NK-92 (cell line): ENCODE measurements around the gene GARIN5B.
"Not testable (repeated sequence)": the region's sequence is repeated elsewhere in the genome, so short reads cannot be mapped to it uniquely, and the experiment has no call there.

Experiments
- DNase-seq: peaks from one replicate; lab custom pipeline; 2025; ENCODE audit not compliant: unreplicated experiment; lab: John Stamatoyannopoulos, UW

The GARIN5B gene

DNA sequence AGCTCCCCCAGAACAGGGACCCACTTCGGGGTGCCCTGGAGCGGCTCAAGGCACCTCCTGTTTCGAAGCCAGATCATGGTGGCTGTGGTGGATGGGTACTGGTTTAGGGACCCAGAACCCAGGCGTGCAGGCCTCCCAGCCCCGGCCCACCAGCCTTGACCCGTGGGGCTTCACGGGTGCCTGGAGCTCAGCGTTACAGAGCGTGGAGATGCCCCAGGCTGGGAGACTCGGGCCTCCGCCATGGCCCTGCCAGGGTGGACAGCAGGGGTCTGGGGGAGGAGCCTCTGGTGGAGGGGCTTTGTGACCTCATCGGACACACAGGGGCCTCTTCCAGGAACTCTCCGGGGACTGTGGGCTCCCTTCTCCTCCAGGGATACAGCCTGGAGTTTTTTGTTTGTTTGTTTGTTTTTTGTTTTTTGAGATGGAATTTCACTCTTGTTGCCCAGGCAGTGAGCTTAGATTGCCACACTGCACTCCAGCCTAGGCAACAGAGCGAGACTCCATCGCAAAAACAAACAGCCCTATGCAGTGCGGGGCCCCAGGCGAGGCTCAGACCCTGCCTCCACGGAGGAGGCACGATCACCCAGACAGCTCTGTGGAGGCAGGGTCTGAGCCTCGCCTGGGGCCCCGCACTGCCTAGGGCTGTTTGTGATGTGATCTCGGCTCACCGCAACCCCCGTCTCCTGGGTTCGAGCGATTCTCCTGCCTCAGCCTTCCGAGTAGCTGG is at the start of gene GARIN5B:
Gene GARIN5B, minus strand, starts transcription at position 271 of the 727 bp plus-strand sequence. Its CDS starts 194 bp downstream, at position 77.
- no peak for DNase-seq

- no peak for DNase-seq
Measured at GRCh38 chr19:55410168-55410567, 47.1 kb upstream of the GARIN5B start.

DNA sequence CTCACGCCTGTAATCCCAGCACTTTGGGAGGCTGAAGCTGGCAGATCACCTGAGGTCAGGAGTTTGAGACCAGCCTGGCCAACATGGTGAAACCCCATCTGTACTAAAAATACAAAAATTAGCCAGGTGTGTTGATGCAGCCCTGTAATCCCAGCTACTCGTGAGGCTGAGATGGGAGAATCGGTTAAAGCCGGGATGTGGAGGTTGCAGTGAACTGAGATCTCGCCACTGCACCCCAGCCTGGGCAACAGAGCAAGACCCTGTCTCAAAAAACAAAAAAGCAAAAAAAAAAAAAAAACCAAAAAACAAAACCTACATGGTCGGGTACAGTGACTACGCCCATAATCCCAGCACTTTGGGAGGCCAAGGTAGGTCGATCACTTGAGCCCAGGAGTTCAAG is 46.1 kb upstream of the GARIN5B start:
- DNase-seq: not testable (repeated sequence)

- no peak for DNase-seq
Measured at GRCh38 chr19:55408533-55408872, 45.4 kb upstream of the GARIN5B start.

DNA sequence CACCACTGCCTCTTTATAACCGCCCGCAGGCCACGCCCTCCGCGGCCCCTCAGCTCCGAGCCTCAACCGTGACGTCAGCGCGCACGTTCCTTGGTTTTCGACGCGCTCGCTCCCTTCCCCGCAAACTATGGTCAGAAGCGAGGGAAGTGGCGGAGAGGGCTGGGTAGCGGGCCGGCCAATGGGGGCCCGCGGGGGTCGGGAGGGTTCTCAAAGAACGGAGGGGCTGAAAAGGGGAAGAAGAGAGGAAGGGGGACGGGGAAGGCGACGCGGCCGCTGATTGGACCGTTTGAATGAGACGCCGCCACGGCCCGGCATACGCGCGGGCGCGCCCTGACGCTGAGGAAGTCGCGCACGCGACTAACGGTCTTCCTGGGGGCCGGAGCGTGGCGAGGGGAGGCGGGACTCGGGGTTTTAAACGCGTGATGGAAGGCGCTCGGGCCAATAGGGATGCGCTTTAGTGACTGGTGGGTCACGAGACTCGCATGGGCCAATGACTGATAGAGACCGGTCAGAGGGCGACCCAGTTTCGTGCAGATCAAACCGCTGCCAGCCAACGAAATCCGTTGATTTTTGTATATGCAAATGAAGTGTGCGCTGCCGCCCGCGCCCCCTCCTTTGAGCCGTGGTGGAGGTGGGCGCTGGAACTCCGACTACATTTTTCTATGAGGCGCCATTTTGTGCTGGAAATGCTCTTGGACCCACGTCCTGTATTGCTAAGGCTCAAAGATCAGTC is 44.9 kb upstream of the GARIN5B start:
- peak; percentile 91 for DNase-seq

- not testable (repeated sequence) for DNase-seq
Measured at GRCh38 chr19:55407550-55407799, 44.4 kb upstream of the GARIN5B start, which contains the start of gene UBE2S. UBE2S (minus strand) TSS chr19:55407788; CDS start chr19:55407589, 199 bp downstream.

DNA sequence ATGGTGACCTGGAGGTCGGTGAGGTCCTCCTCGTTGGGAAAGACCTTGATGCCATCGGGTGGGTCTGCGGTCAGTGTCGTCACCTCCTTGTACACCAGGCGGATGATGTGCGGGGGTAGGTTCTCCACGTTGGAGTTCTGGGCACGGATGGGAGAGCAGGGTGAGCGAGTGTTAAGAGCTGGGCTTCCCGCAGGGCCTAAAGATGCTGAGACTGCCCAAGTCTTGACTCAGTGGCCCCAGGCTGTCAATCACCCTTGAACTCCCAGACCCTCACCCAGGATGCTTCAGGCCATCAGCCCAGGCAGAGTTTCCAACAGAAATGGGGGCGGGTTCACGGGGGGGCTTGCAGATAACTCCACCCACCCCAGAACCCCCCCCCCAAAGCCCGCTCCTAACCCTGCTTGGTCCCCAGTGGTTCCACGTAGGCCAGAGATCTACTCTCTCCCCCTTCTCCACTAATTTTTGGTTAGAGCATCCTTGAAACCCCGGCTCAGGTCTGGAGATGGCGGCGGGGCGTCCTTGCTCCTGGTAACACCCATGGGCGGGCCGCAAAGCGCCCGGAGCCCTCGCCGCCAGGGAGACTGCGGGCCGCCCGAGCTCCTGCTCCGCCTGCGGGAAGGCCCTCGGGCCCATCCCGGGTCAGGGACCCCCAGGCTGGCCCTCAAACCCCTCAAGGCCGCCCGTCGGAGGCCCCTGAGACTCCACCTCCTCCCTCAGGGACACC is 43.9 kb upstream of the GARIN5B start:
- DNase-seq: no peak

GRCh38 chr19:55406091-55406825 is 43.2 kb upstream of the GARIN5B start:
- DNase-seq: no peak

DNA sequence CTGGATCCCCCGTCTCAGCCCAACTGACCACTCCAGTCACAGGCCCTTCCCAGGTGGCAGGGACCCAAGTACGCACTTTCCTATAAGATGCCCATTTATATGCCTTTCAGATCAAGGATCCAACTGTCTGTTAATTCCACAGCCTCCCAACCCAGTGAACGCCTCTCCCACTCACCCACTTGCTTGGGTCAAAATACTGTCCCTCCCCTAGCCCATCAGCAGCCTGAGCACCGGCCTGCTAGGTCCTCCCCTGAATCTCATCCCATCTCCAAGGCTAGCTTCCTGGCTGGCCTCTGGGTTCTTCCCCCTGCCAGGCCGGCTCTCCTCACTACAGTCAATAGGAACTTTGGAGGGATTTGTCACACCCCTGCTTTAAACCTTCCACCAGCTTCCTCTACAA is 42.6 kb upstream of the GARIN5B start:
- DNase-seq: no peak

DNA sequence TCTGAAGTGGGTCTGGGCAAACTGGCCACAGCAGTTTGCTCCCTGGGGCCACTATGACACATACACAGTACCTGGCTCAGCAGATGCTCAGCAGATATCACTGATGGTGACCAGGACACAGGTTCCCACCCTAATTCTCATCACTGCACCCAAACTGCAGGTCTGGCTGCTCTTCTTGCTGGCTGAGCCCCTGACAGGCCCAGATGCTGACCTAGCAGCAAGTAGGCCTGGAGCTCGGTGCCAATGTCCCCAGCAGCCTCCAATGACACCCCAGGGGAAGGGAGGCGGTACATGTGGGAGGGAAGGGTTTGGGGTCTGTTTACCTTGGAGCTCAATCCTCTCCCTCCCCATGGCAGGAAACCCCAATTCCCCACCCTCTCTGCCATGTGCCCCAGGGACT is 39.4 kb upstream of the GARIN5B start:
- DNase-seq: no peak

GRCh38 chr19:55401390-55401789 is 38.3 kb upstream of the GARIN5B start:
- not testable (repeated sequence) for DNase-seq

DNA sequence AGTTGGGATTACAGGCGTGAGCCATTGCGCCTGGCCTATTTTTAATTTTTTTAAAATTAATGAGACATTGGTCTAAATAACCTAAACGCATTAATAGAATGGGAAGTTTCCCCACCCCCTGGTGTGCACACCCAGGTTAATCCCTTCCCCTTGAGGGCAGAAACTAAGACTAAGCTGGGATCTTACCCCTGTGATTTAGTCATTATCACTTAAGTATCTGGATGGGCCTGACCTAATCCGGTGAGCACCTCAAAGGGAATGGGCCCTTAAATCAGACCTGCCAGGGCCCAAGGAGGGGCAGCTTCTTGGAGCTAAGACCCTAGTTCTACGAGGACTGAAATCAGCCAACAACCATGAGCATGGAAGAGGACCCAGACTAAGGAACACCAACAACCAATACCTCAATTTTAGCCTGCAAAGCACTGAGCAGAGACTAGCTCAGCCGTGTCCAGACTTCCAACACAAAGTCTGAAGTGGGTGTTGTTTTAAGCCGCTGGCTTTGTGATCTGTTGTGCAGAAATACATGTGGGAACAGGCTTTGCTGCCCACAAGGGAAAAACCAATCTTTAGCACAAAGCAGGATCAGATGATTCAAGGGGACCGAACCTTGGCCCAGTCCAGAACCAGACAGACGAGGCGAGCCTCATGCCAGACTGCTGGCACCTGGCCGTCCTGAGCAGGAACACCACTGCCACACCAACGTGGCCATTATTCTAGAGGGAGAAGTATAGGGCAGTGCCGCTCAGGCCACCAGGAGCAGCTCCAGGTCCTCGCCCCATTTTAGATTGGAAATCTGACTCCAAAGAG is 37.4 kb upstream of the GARIN5B start:
- no peak for DNase-seq

DNA sequence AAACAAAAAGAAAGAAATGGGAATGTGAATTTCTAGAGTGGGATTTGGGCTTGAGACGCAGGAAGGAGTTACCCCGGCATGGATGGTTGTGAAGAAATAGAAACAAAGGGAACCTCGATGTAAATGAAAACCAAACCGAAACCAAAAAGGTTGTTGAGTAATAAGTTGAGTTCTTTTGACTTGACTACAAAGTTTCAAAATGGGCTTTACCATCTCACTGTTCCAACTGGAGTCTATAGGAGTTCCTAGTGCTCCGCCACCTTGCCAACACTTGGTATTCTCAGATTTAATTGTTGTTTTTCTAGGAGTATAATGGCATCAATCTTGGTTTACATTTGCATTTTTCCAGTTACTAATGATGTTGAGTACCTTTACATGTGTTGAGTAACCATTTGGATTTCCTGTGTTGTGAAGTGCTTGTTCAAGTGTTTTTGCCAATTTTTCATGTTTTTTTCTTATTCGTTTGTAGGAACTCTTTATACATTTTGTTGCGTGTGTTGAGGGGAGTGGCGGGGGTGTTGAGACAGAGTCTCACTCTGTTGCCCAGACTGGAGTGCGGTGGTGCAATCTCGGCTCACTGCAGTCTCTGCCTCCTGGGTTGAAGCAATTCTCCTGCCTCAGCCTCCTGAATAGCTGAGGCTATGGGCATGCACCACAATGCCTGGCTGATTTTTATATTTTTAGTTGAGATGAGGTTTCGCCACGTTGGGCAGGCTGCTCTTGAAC is 35.3 kb upstream of the GARIN5B start:
- DNase-seq: no peak

DNA sequence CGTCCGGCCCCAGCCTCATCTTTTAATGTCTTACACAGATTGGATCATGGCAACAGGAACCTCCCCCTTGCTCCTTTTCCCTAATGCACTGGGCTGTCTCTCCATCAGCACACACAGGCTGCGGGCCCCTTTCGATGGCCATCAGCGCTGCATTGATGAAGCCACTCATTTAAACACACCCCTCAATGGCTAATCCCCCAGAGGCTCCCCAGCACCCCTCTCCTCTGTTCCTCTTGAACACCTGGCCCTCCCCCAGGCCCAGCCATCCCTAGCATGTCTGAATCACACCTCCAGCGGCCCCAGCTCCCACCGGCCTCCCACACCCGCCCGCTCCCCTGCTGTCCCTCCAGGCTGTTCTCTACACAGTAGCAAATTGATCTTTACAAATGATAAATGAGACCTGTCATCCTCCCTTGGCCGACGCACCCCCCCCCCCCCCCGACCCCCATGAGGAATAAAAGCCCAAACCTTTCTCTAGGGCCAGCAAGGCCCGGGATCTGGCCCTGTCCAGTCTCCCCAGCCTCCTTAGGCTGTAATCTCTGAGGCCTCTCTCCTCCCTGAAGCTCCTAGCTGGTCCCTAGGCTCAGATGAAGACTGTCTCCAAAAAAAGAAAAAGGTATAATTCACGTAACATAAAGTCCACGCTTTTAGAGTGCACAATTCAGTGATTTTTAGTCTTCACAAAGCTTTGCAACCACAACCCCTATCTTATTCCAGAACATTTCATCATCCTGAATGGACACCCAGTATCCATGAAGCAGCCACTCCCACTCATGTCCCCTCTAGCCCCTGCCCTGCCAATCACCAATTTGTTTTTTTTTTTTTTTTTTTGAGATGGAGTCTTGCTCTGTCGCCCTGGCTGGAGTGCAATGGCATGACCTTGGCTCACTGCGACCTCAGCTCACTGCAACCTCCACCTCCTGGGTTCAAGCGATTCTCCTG is 30.0 kb upstream of the GARIN5B start:
- no peak for DNase-seq

DNA sequence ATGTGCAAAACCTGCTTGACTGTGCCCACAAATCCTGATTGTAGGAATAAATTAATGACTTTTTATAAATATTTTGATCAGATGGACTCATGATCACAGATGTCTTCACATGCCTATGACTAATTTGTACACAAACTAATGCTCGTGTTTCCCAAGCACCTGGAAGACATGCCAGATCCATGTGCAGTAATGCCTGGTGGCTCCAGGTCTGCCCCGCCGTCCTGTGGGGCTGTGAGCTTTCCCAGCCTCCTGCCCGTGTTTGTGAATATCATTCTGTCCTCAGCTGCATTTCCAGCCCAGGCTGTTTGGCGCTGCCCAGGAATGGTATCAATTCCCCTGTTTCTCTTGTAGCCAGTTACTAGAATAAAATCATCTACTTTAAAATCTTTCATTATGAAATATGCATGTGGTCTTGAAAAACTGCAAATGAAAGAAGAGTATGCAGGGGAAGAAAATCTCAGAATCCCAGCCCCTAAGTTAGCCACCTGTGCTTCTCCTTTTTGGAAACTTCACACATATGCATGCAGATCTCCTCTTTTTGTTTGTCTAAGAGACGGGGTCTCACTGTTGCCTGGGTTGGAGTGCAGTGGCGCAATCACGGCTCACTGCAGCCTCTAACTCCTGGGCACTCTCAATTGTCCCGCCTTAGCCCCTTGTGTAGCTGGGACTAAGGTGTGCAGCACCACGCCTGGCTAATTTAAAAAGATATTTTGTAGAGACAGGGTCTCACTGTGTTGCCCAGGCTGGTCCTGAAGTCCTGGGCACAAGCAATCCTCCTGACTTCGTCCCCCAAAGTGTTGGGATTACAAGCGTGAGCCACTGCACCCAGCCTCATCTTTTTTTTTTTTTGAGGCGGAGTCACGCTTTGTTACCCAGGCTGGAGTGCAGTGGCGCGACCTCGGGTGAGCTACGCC is 28.9 kb upstream of the GARIN5B start:
- no peak for DNase-seq

DNA sequence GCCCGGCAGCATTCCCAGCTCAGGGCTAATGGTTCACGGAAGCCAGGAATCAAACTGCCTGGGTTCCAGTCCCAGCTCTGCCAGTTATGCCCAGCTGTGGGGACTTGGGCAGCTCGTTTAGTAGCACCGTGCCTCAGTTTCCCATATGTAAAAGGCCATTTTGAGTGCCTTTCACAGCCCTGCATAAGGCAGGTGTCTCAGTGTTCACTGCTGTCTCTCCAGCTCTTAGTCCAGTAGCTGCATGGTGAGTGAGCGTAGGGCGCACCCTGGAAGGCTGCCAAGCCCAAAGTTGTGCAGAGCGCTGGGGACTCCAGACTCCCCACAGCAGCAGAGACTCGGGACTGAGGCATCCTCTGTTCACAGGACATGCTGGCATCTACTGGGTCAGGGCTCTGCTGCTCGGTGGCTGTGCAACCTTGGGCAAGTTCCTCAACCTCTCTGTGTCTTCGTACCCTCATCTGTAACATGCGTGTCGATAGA is 28.2 kb upstream of the GARIN5B start:
- DNase-seq: no peak

GRCh38 chr19:55390461-55390880 is 27.4 kb upstream of the GARIN5B start:
- DNase-seq: no peak
